GM23338 (cell line): Measurements from ENCODE around the gene POLR2F. TPM values are rescaled to one million over a fixed set of nuclear protein-coding genes. Genes with fewer than 3 reads are reported as not detected.

Experiments
- ATAC-seq: fragments of 200-7000 bp; cut with Tn5 transposase; 3 replicates; pipeline ENCODE4 v1.9.1; 2020
- DNase-seq: peaks from one replicate; pipeline ENCODE4 v3.0.0-alpha.2; 2015; ENCODE audit warnings: low spot score
- H2AFZ ChIP-seq: fragments of 200-600 bp; sonication (generic); 2 replicates; pipeline ENCODE4 v1.8.0; 2016; ENCODE audit warnings: antibody characterized with exemption, mild to moderate bottlenecking, moderate library complexity
- H3F3A ChIP-seq: fragments of 200-600 bp; sonication (generic); replicated peaks from 2 replicates; pipeline ENCODE4 v1.8.0; 2017; ENCODE audit warnings: antibody characterized with exemption, mixed run types, low read depth
- H3K27ac ChIP-seq: fragments of 200-600 bp; sonication (generic); 2 replicates; pipeline ENCODE4 v1.6.1; 2016; ENCODE audit warnings: low read depth
- H3K27me3 ChIP-seq: fragments of 200-600 bp; sonication (generic); 2 replicates; pipeline ENCODE4 v1.8.0; 2016; ENCODE audit warnings: mild to moderate bottlenecking, mixed run types, moderate library complexity; ENCODE audit not compliant: insufficient read depth
- H3K36me3 ChIP-seq: fragments of 200-600 bp; sonication (generic); 2 replicates; pipeline ENCODE4 v1.8.0; 2016; ENCODE audit warnings: mild to moderate bottlenecking; ENCODE audit not compliant: insufficient read depth
- H3K4me1 ChIP-seq: fragments of 200-600 bp; sonication (generic); 2 replicates; pipeline ENCODE4 v1.8.0; 2016; ENCODE audit warnings: mild to moderate bottlenecking, moderate library complexity; ENCODE audit not compliant: insufficient read depth
- H3K4me2 ChIP-seq: fragments of 200-600 bp; sonication (generic); 2 replicates; pipeline ENCODE4 v1.7.1; 2017; ENCODE audit warnings: mixed run types
- H3K4me3 ChIP-seq: fragments of 200-600 bp; sonication (generic); 2 replicates; pipeline ENCODE4 v1.6.1; 2016; ENCODE audit warnings: mixed run types
- H3K79me2 ChIP-seq: fragments of 200-600 bp; sonication (generic); replicated peaks from 2 replicates; pipeline ENCODE4 v1.8.0; 2017; ENCODE audit warnings: mild to moderate bottlenecking; ENCODE audit not compliant: insufficient read depth
- H3K9me2 ChIP-seq: fragments of 200-600 bp; sonication (generic); 2 replicates; pipeline ENCODE4 v1.8.0; 2017; ENCODE audit not compliant: insufficient read depth
- H4K20me1 ChIP-seq: fragments of 200-600 bp; sonication (generic); replicated peaks from 2 replicates; pipeline ENCODE4 v1.8.0; 2017; ENCODE audit warnings: mild to moderate bottlenecking; ENCODE audit not compliant: insufficient read depth
- H3K27ac Mint-ChIP-seq: 2 replicates; pipeline ENCODE4 v1.8.0; 2020; ENCODE audit warnings: inconsistent platforms, mild to moderate bottlenecking, moderate library complexity, mixed read lengths
- H3K27me3 Mint-ChIP-seq: 3 replicates; pipeline ENCODE4 v1.8.0; 2022; ENCODE audit warnings: low read depth, mild to moderate bottlenecking, moderate library complexity, mixed read lengths, inconsistent platforms; ENCODE audit not compliant: insufficient read depth, poor library complexity
- H3K36me3 Mint-ChIP-seq: 3 replicates; pipeline ENCODE4 v1.8.0; 2021; ENCODE audit warnings: low read depth, mild to moderate bottlenecking, inconsistent platforms, moderate library complexity, mixed read lengths
- H3K4me1 Mint-ChIP-seq: 3 replicates; pipeline ENCODE4 v1.8.0; 2020; ENCODE audit warnings: mild to moderate bottlenecking, inconsistent platforms, mixed read lengths
- H3K4me3 Mint-ChIP-seq: 3 replicates; pipeline ENCODE4 v1.8.0; 2021; ENCODE audit warnings: moderate library complexity, mild to moderate bottlenecking, inconsistent platforms, mixed read lengths
- H3K9me3 Mint-ChIP-seq: 3 replicates; pipeline ENCODE4 v1.8.0; 2020; ENCODE audit warnings: moderate library complexity, mild to moderate bottlenecking, inconsistent platforms, mixed read lengths
- CREB1 ChIP-seq: fragments of 250-450 bp; sonication (Bioruptor Pico); IDR thresholded peaks from 2 replicates; pipeline ENCODE4 v1.5.0; 2020; ENCODE audit warnings: low read depth, mild to moderate bottlenecking, moderate library complexity
- CTCF ChIP-seq, 2 experiments: fragments of 200-600 bp in 1 of 2; sonication (generic) in 1 of 2; conservative IDR thresholded peaks; 2 replicates each; pipeline versions ENCODE4 v1.5.1 to v1.6.1; 2016 to 2017; ENCODE audit warnings: antibody characterized with exemption in 2 of 2, low read depth in 2 of 2, mild to moderate bottlenecking in 2 of 2, moderate library complexity in 1 of 2
- ETS1 ChIP-seq: IDR thresholded peaks from 2 replicates; pipeline ENCODE4 v1.6.1; 2016; ENCODE audit warnings: antibody characterized with exemption
- EZH2 ChIP-seq: fragments of 200-600 bp; sonication (generic); IDR thresholded peaks from one replicate; pipeline ENCODE4 v1.8.0; 2017; ENCODE audit warnings: antibody characterized with exemption, mild to moderate bottlenecking, low read depth; ENCODE audit not compliant: unreplicated experiment
- EZH2phosphoT487 ChIP-seq: fragments of 200-600 bp; sonication (generic); IDR thresholded peaks from one replicate; pipeline ENCODE4 v1.8.1; 2018; ENCODE audit warnings: antibody characterized with exemption; ENCODE audit not compliant: unreplicated experiment
- JUNB ChIP-seq: IDR thresholded peaks from one replicate; pipeline ENCODE4 v1.6.1; 2016; ENCODE audit warnings: antibody characterized with exemption; ENCODE audit not compliant: unreplicated experiment
- NANOG ChIP-seq: IDR thresholded peaks from 2 replicates; pipeline ENCODE4 v1.6.1; 2016; ENCODE audit warnings: antibody characterized with exemption, borderline replicate concordance
- POLR2AphosphoS5 ChIP-seq: IDR thresholded peaks from 2 replicates; pipeline ENCODE4 v1.6.1; 2016; ENCODE audit warnings: antibody characterized with exemption, low read depth
- REST ChIP-seq: IDR thresholded peaks from one replicate; pipeline ENCODE4 v1.6.1; 2018; ENCODE audit warnings: antibody characterized with exemption; ENCODE audit not compliant: unreplicated experiment
- STAT1 ChIP-seq: IDR thresholded peaks from one replicate; pipeline ENCODE4 v1.6.1; 2016; ENCODE audit warnings: antibody characterized with exemption; ENCODE audit not compliant: unreplicated experiment
- ZNF114 ChIP-seq: fragments of 250-450 bp; sonication (Bioruptor Pico); IDR thresholded peaks from 2 replicates; pipeline ENCODE4 v1.5.0; 2020; ENCODE audit warnings: mild to moderate bottlenecking, moderate library complexity
- ZNF331 ChIP-seq: fragments of 250-450 bp; sonication (Bioruptor Pico); IDR thresholded peaks from 2 replicates; pipeline ENCODE4 v1.5.0; 2020; ENCODE audit warnings: low read depth, mild to moderate bottlenecking, moderate library complexity
- ZNF462 ChIP-seq: fragments of 250-450 bp; sonication (Bioruptor Pico); IDR thresholded peaks from 2 replicates; pipeline ENCODE4 v1.5.0; 2020; ENCODE audit warnings: mild to moderate bottlenecking, moderate library complexity
- polyA plus RNA-seq: library from polyadenylated mRNA; unstranded; fragments of >200 nt; fragmentation: Nextera tagmentation; extraction: Ambion mirVana; gene quantifications from 2 replicates; pipeline ENCODE4 v1.2.1, GENCODE V29; 2016
- total RNA-seq: library from RNA; depleted of rRNA; stranded (reverse); fragments of >200 nt; shearing (Covaris generic); gene quantifications from 2 replicates; pipeline ENCODE4 v1.2.3, GENCODE V29; 2014

Gene POLR2F
- total and polyA plus RNA-seq, 2 experiments from 2014 or later: 144 to 429 TPM

- H3K27me3 Mint-ChIP-seq: peaks cover 4% of the 10 kb centered on the region
- no peak for ATAC-seq
Observed at GRCh38 chr22:37924386-37925065, 29.0 kb upstream of the POLR2F start.

More at GRCh38 chr22:37924386-37925065, 29.0 kb upstream of the POLR2F start:
- H3K4me2 ChIP-seq: no peak overlapping the region
- no peak overlapping the region for H2AFZ ChIP-seq
- Mint-ChIP-seq H3K4me1 (no peaks in the 10 kb centered on the region), H3K9me3 (no peaks in the 10 kb centered on the region), H3K4me3 (no peak overlapping the region), H3K36me3 (peaks cover 13% of the 10 kb centered on the region; the same call in 2 of the 3 replicates), H3K27ac (no peak overlapping the region)
- no peak for TF ChIP-seq NANOG
- TF ChIP-seq ZNF462: no peak
- TF ChIP-seq CREB1: no peak
- TF ChIP-seq EZH2: no peak
- no peak for TF ChIP-seq ZNF114 (CRISPR knock-in tag)
- no peak for TF ChIP-seq JUNB
- no peak for TF ChIP-seq ZNF331 (CRISPR knock-in tag)
- no peak for TF ChIP-seq STAT1
- TF ChIP-seq REST: no peak
- no peak for TF ChIP-seq EZH2phosphoT487
- TF ChIP-seq POLR2AphosphoS5: no peak
- TF ChIP-seq CTCF (conservative IDR thresholded peaks at IDR 0.05; ENCODE audit: low read depth in 2 of 2): no peak
- no peak for TF ChIP-seq ETS1
- no peaks in the 10 kb centered on the region for H3K79me2 ChIP-seq
- no peaks in the 10 kb centered on the region for H3K9me2 ChIP-seq
- no peak for DNase-seq
- no peak overlapping the region for H3K27ac ChIP-seq
- no peaks in the 10 kb centered on the region for H4K20me1 ChIP-seq
- H3F3A ChIP-seq: no peaks in the 10 kb centered on the region
- H3K4me3 ChIP-seq: no peak overlapping the region
- no peaks in the 10 kb centered on the region for H3K36me3 ChIP-seq
- no peaks in the 10 kb centered on the region for H3K27me3 ChIP-seq
- no peaks in the 10 kb centered on the region for H3K4me1 ChIP-seq
